SH-SY5Y (cell line): ENCODE measurements around the gene TMEM131.

ENCODE experiments used
- GATA2 ChIP-seq: IDR thresholded peaks from 2 replicates; pipeline ENCODE4 v1.6.1; 2011; ENCODE audit warnings: mild to moderate bottlenecking, low read depth, low read length
- GATA3 ChIP-seq: IDR thresholded peaks from 2 replicates; pipeline ENCODE4 v1.6.1; 2011; ENCODE audit warnings: low read depth, mild to moderate bottlenecking, low read length, moderate library complexity

The TMEM131 gene

GRCh38 chr2:97726261-97727064 is 269.3 kb downstream of the TMEM131 start:
- TF ChIP-seq GATA3, result no peak
- no peak for TF ChIP-seq GATA2

- TF ChIP-seq GATA2, result no peak
- no peak for TF ChIP-seq GATA3
Observed at GRCh38 chr2:97724946-97725688, 270.6 kb downstream of the TMEM131 start.

GRCh38 chr2:97724501-97724900 is 271.2 kb downstream of the TMEM131 start:
- no peak for TF ChIP-seq GATA2

- TF ChIP-seq GATA2 (no peak), GATA3 (no peak)
Observed at GRCh38 chr2:97724073-97724410, 271.7 kb downstream of the TMEM131 start.

- TF ChIP-seq GATA2, result no peak
- TF ChIP-seq GATA3, result no peak
Observed at GRCh38 chr2:97723156-97724072, 272.3 kb downstream of the TMEM131 start.

- no peak for TF ChIP-seq GATA3
- TF ChIP-seq GATA2, result no peak
Observed at GRCh38 chr2:97722227-97722626, 273.5 kb downstream of the TMEM131 start.

GRCh38 chr2:97720746-97721145 is 275.0 kb downstream of the TMEM131 start:
- no peak for TF ChIP-seq GATA3
- no peak for TF ChIP-seq GATA2

- no peak for TF ChIP-seq GATA3
- TF ChIP-seq GATA2, result no peak
Observed at GRCh38 chr2:97719362-97720155, 276.2 kb downstream of the TMEM131 start.

GRCh38 chr2:97718942-97719341 is 276.8 kb downstream of the TMEM131 start:
- TF ChIP-seq GATA3, result no peak
- TF ChIP-seq GATA2, result no peak

- no peak for TF ChIP-seq GATA3
- no peak for TF ChIP-seq GATA2
Observed at GRCh38 chr2:97718051-97718882, 277.5 kb downstream of the TMEM131 start.

GRCh38 chr2:97717613-97717995 is 278.1 kb downstream of the TMEM131 start:
- TF ChIP-seq GATA3 (no peak), GATA2 (no peak)

GRCh38 chr2:97716695-97717612 is 278.8 kb downstream of the TMEM131 start:
- TF ChIP-seq GATA3 (no peak), GATA2 (no peak)
